AG09319 (cell line): ENCODE data around the gene SLC38A10.

Source experiments
- DNase-seq: peaks from one replicate; pipeline ENCODE4 v3.0.0-alpha.2; 2010; ENCODE audit warnings: low read depth; ENCODE audit errors: extremely low read depth
- CTCF ChIP-seq: IDR thresholded peaks from 2 replicates; pipeline ENCODE4 v1.5.1; 2011; ENCODE audit warnings: low read depth, mild to moderate bottlenecking, inconsistent platforms, low read length, moderate library complexity

SLC38A10 gene

GRCh38 chr17:81247339-81247990 lies 47.6 kb downstream of the SLC38A10 start:
- no peak for DNase-seq
- no peak for TF ChIP-seq CTCF

- no peak for DNase-seq
- TF ChIP-seq CTCF = no peak
These were observed 48.3 kb downstream of the SLC38A10 start for GRCh38 chr17:81246679-81247338.

GRCh38 chr17:81246343-81246670 lies 48.8 kb downstream of the SLC38A10 start:
- no peak for TF ChIP-seq CTCF
- DNase-seq = no peak

- no peak for DNase-seq
- no peak for TF ChIP-seq CTCF
These were observed 49.3 kb downstream of the SLC38A10 start for GRCh38 chr17:81245665-81246342.

GRCh38 chr17:81245024-81245664 lies 50.0 kb downstream of the SLC38A10 start:
- no peak for TF ChIP-seq CTCF
- no peak for DNase-seq

GRCh38 chr17:81244358-81245023 lies 50.6 kb downstream of the SLC38A10 start:
- TF ChIP-seq CTCF = no peak
- DNase-seq = no peak
